AG09309 (cell line): ENCODE results near the gene HIPK3.

Experiments
- DNase-seq: peaks from one replicate; pipeline ENCODE4 v3.0.0-alpha.2; 2010; ENCODE audit warnings: low read depth
- H3K4me3 ChIP-seq: 2 replicates; pipeline ENCODE4 v1.5.1; 2011; ENCODE audit warnings: mild to moderate bottlenecking, low read depth, low read length, moderate library complexity; ENCODE audit not compliant: control insufficient read depth
- CTCF ChIP-seq: IDR thresholded peaks from 2 replicates; pipeline ENCODE4 v1.5.1; 2011; ENCODE audit warnings: mild to moderate bottlenecking, low read depth, low read length, inconsistent platforms; ENCODE audit not compliant: insufficient read depth, control insufficient read depth; ENCODE audit errors: missing control alignments

Gene HIPK3

GRCh38 chr11:33387581-33387980 is 130.4 kb downstream of the HIPK3 start:
- no peak for DNase-seq
- no peak for TF ChIP-seq CTCF
- no peak overlapping the region for H3K4me3 ChIP-seq

GRCh38 chr11:33387996-33388395 is 130.8 kb downstream of the HIPK3 start:
- H3K4me3 ChIP-seq: no peak overlapping the region
- no peak for TF ChIP-seq CTCF
- no peak for DNase-seq

GRCh38 chr11:33388793-33389525 is 131.8 kb downstream of the HIPK3 start:
- H3K4me3 ChIP-seq: no peak overlapping the region
- no peak for DNase-seq
- TF ChIP-seq CTCF: no peak

- no peak for TF ChIP-seq CTCF
- no peak overlapping the region for H3K4me3 ChIP-seq
- DNase-seq: no peak
Observed at GRCh38 chr11:33389635-33390034, 132.5 kb downstream of the HIPK3 start.

- no peak for TF ChIP-seq CTCF
- no peak for DNase-seq
- H3K4me3 ChIP-seq: no peak overlapping the region
Observed at GRCh38 chr11:33390944-33391892, 134.0 kb downstream of the HIPK3 start.

GRCh38 chr11:33391893-33392251 is 134.7 kb downstream of the HIPK3 start:
- DNase-seq: no peak
- no peak for TF ChIP-seq CTCF
- no peak overlapping the region for H3K4me3 ChIP-seq
